ENCODE results near the gene SLC35C1.

SLC35C1 gene

GRCh38 chr11:45766469-45766868 lies 38.5 kb upstream of the SLC35C1 start:
- TF ChIP-seq CTCF (IDR thresholded peaks at IDR 0.05): no peak
- TF ChIP-seq ZFX (IDR thresholded peaks at IDR 0.05; ENCODE audit: borderline replicate concordance): no peak

GRCh38 chr11:45768486-45768885 lies 36.5 kb upstream of the SLC35C1 start:
- no peak overlapping the region for H3K27ac ChIP-seq
- no peak for TF ChIP-seq ZFX (IDR thresholded peaks at IDR 0.05; ENCODE audit: borderline replicate concordance)

More at GRCh38 chr11:45766469-45766868, 38.5 kb upstream of the SLC35C1 start:
- H3K27ac ChIP-seq: no peak overlapping the region

- TF ChIP-seq ZFX (IDR thresholded peaks at IDR 0.05; ENCODE audit: borderline replicate concordance) (no peak), CTCF (IDR thresholded peaks at IDR 0.05) (no peak)
These were observed 35.0 kb upstream of the SLC35C1 start for GRCh38 chr11:45769960-45770359.

GRCh38 chr11:45771193-45771565 lies 33.8 kb upstream of the SLC35C1 start:
- TF ChIP-seq CTCF (IDR thresholded peaks at IDR 0.05) (peak; percentile 53), ZFX (IDR thresholded peaks at IDR 0.05; ENCODE audit: borderline replicate concordance) (no peak)
- no peak overlapping the region for H3K27ac ChIP-seq

More at GRCh38 chr11:45769960-45770359, 35.0 kb upstream of the SLC35C1 start:
- H3K27ac ChIP-seq: no peak overlapping the region

- H3K27ac ChIP-seq: no peak overlapping the region
These were observed 33.1 kb upstream of the SLC35C1 start for GRCh38 chr11:45771566-45772448.

GRCh38 chr11:45772449-45772774 lies 32.5 kb upstream of the SLC35C1 start:
- H3K27ac ChIP-seq: no peak overlapping the region
- TF ChIP-seq CTCF (IDR thresholded peaks at IDR 0.05) (no peak), ZFX (IDR thresholded peaks at IDR 0.05; ENCODE audit: borderline replicate concordance) (no peak)

More at GRCh38 chr11:45771566-45772448, 33.1 kb upstream of the SLC35C1 start:
- TF ChIP-seq ZFX (IDR thresholded peaks at IDR 0.05; ENCODE audit: borderline replicate concordance) (no peak), CTCF (IDR thresholded peaks at IDR 0.05) (peak; percentile 91)

- TF ChIP-seq CTCF (IDR thresholded peaks at IDR 0.05) (no peak), ZFX (IDR thresholded peaks at IDR 0.05; ENCODE audit: borderline replicate concordance) (no peak)
- no peak overlapping the region for H3K27ac ChIP-seq
These were observed 31.8 kb upstream of the SLC35C1 start for GRCh38 chr11:45772986-45773785.

All from 22Rv1 (cell line).